CD4-positive, alpha-beta T cell treated with Interleukin-17A for 4 hours (primary cell): ENCODE results near the gene DIAPH2.
"Not testable (repeated sequence)": the region's sequence is repeated elsewhere in the genome, so short reads cannot be mapped to it uniquely, and the experiment has no call there.

Experiments
- DNase-seq: peaks from one replicate; pipeline ENCODE4 v3.0.0-alpha.2; 2020; ENCODE audit warnings: mixed read lengths

The DIAPH2 gene

DNA sequence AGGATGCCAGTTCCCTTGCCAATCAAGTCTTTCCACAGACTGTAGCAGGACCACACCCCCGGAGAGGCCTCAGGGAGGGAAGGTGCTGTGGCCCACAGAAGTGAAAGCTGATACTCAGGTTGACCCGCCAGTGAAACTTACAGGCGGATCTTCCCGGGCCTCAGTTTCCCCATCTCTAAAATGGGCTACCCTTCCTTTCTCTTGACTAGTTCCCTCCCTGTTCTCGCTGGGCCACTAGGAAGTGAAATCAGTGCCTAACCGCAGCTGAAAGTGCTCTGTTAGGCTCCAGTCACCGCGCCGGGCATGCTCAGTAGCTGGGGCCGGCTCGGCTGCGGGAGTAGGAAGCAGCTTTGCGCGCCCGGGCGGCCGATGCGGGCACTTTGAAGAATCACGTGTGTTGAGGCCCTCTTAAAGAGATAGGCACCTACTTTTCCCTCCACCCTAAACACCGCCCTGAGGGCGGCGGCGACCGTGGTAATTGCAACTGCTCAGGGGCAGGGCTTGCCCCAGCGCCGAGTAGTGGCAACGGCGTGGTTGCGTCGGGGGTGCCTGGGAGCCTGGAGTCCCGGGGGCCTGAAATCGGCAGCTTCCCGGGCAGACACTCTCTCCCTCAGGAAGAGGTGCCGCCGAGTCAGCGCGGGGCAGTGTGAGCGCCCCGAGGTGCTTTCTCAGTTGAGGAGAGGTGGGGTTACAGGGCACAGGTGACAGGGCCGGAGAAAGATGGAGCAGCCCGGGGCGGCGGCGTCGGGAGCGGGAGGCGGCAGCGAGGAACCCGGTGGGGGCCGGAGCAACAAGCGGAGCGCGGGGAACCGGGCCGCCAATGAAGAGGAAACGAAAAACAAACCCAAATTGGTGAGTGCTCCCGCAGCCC, at the start of gene DIAPH2:
DIAPH2 (plus strand) TSS at position 504 of the 871 bp plus-strand sequence.
- DNase-seq, result peak; percentile 76

DNA sequence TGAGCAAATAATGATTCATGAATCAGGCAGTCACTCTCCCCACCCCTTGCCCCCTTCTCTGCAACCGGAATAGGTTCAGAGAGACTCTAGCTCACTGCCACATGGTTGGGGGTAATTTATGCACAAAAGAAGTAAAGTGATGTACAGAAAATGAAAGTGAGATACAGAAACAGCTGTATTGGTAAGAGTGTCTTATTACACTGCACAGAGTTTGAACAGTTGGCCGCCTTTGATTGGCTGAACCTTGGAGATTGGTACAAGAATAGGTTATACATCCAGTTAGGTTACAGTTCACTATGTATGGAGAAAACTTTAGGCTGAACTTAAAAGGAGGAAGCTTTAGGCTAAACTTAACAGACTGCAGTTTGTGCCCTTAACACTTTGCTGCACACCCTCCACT, 34.6 kb upstream of the DIAPH2 start:
- no peak for DNase-seq

DNA sequence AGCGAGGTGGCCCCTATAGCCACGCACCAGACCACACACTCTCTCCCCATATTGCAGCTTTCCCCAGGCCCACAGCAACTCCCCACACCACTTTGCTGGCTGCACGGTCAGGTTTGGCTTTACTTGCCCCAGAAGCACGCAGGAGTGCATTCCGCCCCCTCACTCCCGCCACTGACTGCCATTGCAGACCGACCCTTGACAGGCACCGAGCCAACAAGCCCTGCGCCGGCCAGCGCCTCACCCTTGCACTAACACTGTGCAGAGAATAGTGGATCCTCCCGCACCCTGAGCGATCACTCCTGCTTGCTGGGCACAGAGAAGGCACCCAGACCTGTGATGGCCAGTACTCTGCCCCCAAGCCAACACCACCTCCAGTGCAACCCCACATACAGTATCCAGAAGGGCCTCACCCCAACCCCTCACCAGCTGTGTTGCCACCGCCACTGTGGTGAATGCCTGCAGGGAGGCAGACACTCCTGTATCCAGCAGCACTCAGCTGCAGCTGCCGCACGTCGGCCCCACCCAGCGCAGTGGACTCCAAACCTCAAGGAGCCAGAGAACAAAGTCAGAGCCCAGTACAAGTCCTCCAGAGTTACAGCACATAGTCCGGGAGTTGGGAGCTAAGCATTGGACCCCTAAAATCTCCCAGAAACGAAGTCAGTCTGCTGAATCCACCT, 28.6 kb upstream of the DIAPH2 start:
- DNase-seq, result no peak

DNA sequence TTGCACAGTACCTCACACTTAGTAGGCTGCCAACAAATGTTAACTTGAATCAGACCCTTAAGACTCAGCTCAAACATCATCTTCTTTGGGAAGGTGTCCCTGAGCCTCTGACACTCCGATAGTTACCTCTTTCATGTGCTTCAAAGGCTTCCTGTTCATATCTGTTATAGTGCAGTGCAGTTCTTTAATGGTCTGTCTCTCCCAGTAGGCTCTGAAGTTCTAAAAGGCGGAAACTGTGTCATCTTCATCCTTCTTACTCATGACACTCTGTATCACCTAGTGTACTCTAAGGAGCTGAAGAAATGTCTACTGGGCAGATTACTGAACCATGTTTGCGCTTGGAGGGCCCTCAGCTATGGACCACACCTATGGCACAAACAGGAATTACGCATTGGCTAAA, 2.1 kb upstream of the DIAPH2 start:
- DNase-seq, result peak; percentile 18

DNA sequence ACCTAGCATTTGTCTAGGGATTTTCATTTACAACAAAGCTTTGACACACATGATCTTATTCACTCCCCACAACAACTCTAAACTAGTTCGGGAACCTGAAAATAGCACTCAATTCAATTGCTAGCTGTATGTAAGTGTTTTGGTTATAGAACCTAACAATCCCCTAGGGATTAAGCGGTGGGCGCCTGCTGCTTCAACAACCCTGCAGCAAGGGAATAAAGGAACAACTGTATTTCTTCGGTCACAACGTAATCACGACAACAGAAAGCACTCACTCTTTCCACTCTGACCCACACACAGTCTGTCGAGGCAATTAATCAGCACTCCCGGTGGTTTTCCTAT, 674 bp upstream of the DIAPH2 start:
- DNase-seq, result no peak

DNA sequence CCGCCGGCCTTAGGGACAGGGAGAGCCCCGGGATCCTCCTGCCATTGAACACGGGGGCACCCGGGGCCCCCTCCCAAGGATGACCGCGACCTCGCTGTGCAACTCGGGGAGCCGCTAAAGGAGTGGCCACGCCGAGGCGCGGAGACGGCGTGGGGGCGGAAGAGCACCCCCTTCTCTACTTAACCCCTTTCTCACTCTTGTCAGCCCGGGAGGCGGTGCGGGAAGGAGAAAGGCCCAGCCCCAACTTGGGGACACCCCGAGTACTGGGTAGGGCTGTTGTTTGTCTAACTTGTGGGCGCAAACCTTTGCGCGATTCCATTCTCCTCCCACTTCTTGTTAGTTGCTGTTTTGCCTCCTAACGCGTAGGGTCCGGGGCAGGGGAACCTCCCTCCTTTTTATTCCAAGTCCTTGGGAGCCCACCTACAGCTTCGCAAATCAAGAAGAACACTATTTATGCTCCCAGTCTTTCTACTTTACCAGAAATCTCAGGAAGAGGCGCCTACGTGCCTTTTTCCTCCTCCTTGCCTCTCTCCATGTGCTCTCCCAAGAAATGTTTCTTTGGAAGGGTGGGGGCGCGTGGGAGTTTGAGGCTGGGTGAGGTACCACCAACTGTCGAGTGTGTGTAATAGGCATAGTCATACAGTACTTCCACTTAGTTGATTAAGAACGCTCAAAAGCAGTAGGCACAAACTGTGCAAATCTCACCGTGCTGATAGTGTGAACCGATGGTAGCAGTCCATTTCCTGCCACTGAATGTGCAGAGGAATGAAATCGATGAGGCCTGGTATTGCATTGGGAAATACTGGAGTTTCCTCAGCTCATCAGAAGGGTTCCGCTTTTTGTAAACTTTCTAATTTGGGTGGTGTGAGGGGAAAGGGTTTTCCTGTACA, 813 bp downstream of the DIAPH2 start:
- peak; percentile 42 for DNase-seq

DNA sequence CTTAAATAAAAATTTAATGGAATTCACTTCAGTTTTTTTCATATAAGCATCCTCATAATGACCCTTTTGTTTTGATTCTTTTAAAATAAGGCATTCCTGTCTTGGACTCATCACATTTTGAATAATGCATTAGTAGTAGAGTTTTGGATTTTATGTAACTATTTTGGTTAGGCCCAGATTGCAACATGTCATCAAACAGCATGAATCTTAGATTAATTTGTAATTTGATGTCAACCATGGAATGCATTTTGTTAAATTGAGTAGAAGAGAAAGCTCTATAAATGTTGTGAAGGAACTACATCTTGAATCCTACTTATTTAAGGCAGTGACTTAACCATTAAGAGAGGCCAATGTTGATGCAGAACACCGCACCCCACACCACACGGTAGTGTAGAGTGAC, 3.1 kb downstream of the DIAPH2 start:
- DNase-seq, result no peak

DNA sequence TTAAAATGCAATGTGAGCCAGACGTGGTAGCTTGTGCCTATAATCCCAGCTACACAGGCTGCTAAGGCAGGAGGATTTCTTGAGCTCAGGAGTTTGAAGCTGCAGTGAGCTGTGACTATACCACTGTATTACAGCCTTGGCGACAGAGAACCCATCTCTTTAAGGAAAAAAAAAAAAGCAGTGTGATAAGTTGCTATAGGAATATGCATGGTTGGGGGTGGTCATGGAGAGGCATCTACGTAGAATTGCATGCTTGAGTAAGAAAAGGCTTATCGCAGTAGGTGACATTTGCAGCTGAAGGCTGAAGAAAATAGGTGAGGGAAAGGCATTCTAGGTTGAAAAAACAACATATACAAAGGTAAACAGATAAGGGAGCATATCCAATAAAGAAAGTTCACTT, 4.1 kb downstream of the DIAPH2 start:
- DNase-seq, result no peak

DNA sequence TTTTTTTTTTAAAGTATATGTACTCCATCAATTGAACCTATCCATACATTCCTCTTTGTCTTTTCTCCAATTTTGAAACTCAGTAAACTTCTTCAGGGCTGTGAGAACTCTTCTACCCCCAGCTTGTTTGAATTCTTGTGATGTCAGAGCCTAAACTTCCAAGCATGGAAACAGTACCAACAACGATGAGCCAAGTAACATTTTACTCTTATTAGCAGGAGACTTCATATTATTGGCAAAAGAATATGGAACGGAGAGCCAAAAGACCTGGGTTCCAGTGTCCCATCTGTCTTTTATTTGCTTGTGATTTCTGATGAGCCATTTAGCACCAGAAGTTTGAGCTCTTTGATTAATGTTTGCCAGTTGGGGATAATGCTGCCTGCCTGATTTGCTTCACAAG, 5.3 kb downstream of the DIAPH2 start:
- DNase-seq, result no peak

DNA sequence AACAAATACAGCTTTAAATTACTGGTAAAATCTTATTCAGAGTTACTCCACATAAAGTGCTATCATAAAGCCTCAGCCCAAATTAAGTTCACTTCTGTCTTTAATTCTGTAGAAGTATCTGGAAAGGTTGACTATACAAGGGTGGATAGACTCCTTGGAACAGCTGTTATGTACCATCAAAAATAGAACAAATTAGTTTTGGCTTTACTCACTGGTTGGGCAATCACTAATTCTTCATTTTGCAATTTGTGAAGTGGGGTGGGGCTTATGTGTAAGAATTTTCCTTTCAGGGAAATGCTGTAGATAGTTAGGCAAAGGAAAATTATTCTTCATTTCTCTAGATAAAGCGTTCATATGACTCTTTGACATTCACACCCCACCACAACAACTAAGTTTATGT, 7.8 kb downstream of the DIAPH2 start:
- DNase-seq, result no peak

DNA sequence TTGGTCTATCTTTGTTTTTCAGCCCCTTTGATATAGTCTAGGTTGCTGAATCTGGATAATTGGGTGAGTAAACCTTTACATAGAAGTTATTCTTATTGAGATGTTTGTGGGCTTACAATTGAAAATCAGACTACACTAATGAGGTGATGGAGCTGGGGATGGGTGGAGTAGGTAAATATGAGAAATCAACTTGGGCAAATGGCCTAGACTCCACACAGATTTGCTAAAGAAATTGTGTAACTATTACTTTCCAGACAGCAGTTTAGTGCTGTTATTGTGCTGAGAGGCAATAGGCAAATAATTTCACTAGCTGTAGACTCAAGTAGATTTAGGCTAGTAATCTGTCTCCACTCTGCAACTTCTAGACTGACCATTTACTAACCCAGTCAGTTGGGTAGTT, 8.2 kb downstream of the DIAPH2 start:
- no peak for DNase-seq

DNA sequence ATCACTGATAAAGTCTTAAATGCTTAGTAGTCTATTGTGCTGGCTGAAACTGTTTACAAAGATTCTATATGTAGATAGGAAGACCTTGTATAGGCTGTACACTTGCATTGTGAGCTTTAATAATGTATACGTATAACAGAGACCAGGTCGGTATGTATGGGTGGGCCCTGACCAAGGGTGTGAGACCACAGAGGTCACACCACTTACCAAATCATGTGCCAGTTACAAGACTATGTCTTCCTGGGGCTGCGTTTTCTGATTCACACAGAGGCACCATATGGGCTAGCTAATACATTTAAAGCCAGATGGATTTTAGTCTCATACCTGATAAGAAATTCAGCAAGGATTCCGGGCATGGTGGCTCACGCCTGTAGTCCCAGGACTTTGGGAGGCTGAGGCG, 8.8 kb downstream of the DIAPH2 start:
- DNase-seq, result no peak

DNA sequence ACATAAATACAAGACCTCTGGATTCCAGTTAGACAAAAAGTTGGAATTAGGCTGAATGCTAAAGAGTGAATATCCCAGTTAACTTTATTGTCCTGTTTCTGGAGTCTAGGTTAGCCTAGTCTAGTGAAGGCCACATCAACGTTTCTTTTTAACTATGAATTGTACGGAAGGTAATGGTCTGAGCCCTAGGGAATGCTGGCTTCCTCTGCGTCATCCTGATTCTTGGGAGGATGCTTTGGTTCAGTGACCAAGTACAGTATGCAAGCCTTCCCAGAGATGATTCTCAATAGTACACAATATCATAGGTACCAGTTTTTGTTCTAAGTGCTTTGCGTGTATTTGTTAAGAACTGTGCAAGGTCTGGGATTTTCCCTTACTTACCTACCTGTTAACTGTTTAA, 11.8 kb downstream of the DIAPH2 start:
- DNase-seq, result no peak

DNA sequence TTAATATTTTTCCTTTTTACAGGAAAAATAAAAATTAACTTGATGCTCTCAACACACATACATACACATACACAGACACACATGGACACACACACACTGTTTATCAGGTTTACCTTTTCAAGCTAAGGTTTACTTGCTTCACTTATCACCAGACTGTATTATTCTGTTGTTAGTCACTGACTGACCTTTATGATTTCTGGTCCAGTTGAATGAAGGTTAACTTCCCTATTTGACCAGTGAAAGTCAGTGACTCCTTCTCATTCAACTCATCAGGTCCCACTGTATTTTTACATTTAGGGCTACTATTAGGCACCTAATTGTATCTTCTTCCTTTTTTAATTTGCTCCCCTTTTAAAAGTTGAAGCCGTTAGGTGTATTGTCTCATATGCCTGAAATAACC, 16.0 kb downstream of the DIAPH2 start:
- no peak for DNase-seq

DNA sequence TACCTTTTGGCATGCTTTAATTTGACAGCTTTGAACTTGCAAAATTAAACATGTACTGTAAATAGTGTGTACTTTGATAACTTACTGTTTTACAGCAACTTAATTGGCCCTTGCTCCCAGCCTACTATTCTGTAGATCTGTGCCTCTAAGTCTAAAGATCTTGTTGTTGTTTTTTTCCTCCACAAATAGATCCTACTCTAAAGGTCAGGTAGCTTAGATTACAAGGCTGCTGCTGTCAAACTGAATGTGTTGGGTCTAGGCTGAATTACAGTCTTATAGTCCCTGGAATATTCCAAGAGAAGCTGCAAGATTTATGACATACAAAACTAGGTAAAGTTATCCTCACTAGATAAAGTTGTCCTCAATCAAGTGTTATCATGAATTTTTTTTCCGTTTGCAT, 18.7 kb downstream of the DIAPH2 start:
- no peak for DNase-seq

DNA sequence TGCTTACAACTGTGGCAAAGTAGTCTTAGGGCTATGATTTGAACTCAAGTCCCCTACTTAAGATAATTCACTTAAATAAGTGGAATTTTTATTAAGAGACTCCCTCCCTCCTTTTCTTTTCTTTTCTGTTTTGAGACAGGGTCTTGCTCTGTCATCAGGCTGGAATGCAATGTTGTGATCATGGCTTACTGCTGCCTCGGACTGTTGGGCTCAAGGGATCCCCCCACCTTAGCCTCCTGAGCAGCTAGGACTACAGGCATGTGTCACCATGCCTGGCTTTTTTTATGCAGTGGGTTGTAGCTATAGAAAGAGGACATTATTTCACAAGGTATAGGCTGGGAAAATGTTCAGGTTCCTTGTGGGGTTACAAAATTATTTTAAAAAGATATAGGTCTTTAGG, 19.2 kb downstream of the DIAPH2 start:
- DNase-seq, result no peak

DNA sequence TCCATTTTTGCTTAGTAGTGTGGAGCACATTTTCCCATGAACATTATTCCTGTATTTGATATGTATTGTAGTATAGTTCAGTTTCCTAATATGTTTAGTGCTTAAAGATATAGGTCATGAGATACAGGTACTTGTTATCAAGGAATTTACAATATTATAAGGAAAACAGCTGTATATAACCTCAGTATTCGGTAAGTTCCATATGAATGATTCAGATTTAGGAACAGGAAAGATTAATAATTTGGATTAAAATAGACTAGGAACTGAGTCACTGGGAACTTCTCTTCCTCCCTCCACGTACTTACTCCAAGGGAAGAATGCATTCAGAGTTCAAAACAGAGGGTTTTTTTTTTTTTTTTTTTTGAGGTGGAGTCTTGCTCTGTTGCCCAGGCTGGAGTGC, 20.0 kb downstream of the DIAPH2 start:
- DNase-seq, result no peak

DNA sequence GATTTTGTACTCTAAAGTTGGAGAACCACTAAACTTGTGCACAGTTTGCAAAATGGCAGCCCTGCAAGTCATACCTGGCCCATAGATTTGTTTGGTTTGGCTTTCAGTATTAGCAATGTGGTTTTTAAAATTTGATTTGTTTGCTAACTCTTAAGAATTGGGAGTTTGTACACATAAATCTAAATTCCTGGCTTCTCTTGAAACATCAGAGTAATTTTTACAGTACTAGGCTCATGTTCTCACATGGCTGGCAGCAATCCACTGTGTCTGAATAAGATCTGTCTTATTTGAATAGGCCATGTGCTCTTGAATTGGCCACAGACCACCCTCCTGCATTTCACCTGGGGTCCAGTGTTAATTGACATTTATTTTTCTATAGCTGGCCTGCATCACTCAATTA, 21.3 kb downstream of the DIAPH2 start:
- DNase-seq, result no peak

DNA sequence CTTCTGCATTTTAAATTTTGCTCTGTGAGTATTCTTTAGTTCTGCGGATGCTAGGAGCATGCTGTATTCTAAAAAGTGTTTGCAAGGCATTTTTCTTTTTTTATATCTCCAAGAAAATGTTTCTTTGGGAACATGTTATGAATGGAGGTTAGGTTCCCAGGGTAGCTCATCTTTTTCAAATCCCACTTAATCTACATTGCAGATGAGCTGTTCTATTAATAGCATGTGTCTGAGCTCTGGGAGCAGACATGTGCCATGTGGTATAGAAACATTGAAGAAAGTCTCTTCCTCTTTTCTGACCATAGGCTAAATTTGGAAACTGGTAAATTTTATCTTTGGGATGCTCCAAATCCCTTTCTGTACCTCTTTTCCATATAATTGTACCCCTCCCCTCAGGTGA, 23.2 kb downstream of the DIAPH2 start:
- DNase-seq, result no peak

DNA sequence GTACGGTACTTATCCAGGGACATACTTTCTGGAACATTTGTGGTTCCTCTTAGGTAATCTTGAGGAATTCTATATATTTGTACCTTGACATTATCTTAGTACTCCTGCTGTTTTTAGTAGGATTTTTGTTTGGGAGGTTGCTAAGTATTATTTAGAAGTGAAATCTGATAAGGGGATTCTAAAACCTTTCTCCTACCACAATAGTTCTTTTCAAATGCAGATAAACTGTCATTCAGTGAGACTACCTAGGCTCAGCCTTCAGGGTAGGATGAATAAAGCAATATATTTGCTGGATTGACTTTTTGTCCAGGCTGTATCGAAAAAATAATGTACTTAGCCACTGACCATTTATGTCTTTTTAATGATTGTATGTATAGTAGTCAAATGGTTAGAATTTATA, 25.4 kb downstream of the DIAPH2 start:
- DNase-seq, result no peak

DNA sequence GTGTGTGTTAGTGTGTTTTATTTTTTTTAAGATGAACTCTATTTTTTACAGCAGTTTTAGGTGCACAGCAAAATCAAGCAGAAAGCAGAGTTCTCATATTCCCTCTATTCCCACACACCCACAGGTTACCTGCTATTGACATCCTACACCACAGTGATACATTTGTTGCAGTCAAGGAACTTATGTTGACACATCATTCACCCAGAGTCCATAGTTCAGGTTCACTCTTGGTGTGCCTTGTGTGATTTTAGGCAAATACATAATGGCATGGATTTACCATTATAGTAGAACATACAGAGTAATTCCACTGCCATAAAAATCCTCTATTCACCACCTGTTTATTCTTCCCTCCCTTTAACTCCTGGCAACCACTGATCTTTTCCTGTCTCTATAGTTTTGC, 28.7 kb downstream of the DIAPH2 start:
- no peak for DNase-seq

DNA sequence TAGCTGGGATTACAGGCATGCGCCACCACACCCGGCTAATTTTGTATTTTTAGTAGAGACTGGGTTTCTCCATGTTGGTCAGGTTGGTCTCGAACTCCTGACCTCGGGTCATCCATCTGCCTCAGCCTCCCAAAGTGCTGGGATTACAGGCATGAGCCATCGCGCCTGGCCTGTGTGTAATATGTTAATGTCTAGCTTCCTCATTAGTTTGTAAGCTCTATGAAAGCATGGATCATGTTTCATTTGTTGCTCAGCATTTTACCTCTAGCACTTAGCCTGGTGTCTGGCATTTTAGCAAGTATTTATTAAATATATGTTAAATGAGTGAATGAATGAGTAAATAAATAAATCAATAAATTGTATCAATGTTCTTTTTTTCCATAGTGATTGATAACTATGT, 29.8 kb downstream of the DIAPH2 start:
- not testable (repeated sequence) for DNase-seq

DNA sequence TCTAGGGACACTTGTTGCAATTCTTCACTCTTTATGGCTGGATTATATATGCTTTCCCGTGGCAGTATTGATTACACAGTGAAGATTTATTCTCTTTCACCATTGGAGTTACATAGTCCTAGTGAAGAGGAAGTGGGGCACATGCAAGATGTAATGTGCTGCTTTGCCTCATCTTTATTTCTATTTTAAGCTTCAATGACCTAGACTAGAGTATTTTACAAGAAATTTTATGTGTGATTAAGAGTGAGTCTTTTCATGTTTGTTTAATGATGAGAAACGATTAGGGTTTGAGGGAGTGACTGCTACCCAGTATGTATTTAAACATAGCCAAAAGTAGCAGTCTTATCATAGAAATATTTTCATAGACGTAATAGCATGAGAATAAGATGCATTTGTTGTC, 30.8 kb downstream of the DIAPH2 start:
- DNase-seq, result no peak
